GM10266 (cell line): ENCODE results near the gene DNPEP.
A peak's percentile ranks its signal among the peaks of the same experiment; 100 is the strongest.

Source experiments
- DNase-seq: peaks from one replicate; pipeline ENCODE4 v3.0.0; 2012; ENCODE audit errors: extremely low spot score
- TF ChIP-seq, protein P1 (sequence below): IDR thresholded peaks from 2 replicates; pipeline ENCODE4 v1.5.1; 2012; ENCODE audit warnings: mild to moderate bottlenecking, low read depth; ENCODE audit not compliant: control insufficient read depth, insufficient read depth; ENCODE audit errors: missing control alignments

The DNPEP gene

DNA sequence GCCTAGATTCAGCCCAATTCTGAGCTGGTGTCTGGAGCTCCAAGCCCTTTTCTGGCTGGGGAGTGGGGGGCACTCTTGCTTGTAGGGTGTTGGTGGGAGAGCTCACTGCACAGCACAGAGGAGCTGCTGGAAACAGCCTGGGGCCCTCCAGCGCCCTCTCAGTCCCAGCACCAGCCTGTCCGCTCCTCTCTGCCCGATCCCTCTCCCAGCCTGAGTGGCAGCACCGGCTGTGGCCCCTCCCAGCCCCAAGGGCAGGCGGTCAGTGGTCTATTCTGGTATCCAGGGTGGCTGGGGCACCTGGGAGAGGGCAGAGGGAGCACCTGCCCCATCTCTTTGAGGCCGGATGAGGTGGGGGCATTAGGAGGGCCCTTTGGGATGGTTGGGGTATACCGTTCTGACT lies 17.2 kb upstream of the DNPEP start:
- no peak for DNase-seq
- TF ChIP-seq, protein P1, sequence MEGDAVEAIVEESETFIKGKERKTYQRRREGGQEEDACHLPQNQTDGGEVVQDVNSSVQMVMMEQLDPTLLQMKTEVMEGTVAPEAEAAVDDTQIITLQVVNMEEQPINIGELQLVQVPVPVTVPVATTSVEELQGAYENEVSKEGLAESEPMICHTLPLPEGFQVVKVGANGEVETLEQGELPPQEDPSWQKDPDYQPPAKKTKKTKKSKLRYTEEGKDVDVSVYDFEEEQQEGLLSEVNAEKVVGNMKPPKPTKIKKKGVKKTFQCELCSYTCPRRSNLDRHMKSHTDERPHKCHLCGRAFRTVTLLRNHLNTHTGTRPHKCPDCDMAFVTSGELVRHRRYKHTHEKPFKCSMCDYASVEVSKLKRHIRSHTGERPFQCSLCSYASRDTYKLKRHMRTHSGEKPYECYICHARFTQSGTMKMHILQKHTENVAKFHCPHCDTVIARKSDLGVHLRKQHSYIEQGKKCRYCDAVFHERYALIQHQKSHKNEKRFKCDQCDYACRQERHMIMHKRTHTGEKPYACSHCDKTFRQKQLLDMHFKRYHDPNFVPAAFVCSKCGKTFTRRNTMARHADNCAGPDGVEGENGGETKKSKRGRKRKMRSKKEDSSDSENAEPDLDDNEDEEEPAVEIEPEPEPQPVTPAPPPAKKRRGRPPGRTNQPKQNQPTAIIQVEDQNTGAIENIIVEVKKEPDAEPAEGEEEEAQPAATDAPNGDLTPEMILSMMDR: no peak

DNA sequence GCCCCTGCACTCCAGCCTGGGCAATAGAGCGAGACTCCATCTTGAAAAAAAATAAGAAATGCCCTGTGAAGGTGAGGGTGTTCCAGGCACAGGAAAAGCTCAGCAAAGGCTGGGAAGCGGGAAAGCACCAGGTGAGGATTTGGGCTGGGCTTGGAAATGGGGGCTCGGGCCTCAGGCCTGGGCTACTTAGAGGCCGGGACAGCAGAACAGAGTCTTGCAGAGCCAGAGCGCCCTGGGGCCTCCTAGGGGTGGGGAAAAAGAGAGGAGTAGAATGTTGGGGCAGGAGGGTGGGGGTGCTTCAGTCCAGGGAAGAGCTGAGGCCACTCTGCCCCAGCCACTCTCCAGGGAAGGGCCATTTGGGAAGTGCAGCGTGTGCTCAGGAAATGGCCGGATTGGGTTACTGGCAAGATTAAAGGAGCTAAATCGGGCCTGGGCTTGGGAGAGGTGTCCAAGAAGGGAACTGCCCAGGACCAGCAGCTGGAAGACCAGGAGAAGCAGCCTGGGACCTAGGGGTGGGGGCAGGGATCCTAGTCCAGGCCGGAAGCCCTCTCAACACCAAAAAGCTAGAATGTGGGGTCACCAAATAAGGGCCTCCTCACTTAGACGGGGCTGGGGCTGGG lies 16.7 kb upstream of the DNPEP start:
- TF ChIP-seq, protein P1: no peak
- no peak for DNase-seq

- TF ChIP-seq, protein P1: no peak
- DNase-seq: no peak
These were observed 16.1 kb upstream of the DNPEP start for GRCh38 chr2:219403861-219404260.

GRCh38 chr2:219402665-219403515 lies 15.2 kb upstream of the DNPEP start:
- DNase-seq: peak; percentile 75
- TF ChIP-seq, protein P1: peak; percentile 88

- TF ChIP-seq, protein P1: no peak
- DNase-seq: no peak
These were observed 13.9 kb upstream of the DNPEP start for GRCh38 chr2:219401606-219402005.

- no peak for DNase-seq
- TF ChIP-seq, protein P1: no peak
These were observed 12.8 kb upstream of the DNPEP start for GRCh38 chr2:219400562-219400961.
